NCI-H82 (cell line): ENCODE data around the gene NPIPA7.
"Not testable (repeated sequence)": the region's sequence is repeated elsewhere in the genome, so short reads cannot be mapped to it uniquely, and the experiment has no call there.

Source experiments
- DNase-seq: peaks from one replicate; lab custom pipeline; 2025; lab: John Stamatoyannopoulos, UW

NPIPA7 gene

GRCh38 chr16:16378840-16379239, at the start of gene NPIPA7:
Gene NPIPA7, plus strand, starts transcription at chr16:16379140. Its CDS starts 105 bp downstream, at chr16:16379245.
- not testable (repeated sequence) for DNase-seq

DNA sequence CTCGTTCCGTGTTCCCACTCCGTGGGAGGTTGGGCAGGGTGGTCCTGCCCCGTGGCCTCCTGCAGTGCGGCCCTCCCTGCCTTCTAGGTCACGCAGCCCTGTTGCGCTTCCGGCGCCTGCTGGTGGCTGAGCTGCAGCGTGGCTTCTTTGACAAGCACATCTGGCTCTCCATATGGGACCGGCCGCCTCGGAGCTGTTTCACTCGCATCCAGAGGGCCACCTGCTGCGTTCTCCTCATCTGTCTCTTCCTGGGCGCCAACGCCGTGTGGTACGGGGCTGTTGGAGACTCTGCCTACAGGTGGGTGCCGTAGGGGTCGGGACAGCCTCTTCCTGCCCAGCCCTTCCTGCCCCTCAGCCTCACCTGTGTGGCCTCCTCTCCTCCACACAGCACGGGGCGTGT, 47.5 kb upstream of the NPIPA7 start:
- not testable (repeated sequence) for DNase-seq

DNA sequence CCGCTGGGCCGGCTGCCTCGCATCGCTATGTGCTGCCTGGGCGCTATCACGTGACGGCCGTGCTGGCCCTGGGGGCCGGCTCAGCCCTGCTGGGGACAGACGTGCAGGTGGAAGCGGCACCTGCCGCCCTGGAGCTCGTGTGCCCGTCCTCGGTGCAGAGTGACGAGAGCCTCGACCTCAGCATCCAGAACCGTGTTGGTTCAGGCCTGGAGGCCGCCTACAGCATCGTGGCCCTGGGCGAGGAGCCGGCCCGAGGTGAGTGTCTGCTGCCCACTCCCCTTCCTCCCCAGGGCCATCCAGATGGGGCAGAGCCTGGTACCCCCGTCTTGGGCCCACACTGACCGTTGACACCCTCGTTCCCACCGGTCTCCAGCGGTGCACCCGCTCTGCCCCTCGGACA, 21.4 kb upstream of the NPIPA7 start:
- DNase-seq = not testable (repeated sequence)

DNA sequence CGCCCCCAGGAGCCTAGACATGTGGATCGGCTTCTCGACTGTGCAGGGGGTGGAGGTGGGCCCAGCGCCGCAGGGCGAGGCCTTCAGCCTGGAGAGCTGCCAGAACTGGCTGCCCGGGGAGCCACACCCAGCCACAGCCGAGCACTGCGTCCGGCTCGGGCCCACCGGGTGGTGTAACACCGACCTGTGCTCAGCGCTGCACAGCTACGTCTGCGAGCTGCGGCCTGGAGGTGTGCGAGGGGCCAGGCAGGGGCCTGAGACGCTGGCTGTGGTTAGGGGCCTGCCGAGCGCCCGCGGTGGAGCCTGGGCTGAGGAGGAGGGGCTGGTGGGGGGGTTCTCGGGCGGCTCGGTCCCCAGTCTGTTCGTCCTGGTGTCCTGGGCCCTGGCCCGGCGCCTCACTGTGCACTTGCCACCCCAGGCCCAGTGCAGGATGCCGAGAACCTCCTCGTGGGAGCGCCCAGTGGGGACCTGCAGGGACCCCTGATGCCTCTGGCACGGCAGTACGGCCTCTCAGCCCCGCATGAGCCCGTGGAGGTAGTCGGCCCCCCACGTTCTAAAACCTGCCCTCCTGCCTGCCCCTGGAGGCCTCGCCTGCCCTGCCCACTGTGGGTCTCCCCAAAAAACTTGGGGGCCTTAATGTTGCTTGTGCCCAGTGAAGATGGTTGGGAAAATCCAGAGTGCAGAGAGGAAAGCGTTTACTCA, 20.2 kb upstream of the NPIPA7 start:
- DNase-seq = not testable (repeated sequence)

DNA sequence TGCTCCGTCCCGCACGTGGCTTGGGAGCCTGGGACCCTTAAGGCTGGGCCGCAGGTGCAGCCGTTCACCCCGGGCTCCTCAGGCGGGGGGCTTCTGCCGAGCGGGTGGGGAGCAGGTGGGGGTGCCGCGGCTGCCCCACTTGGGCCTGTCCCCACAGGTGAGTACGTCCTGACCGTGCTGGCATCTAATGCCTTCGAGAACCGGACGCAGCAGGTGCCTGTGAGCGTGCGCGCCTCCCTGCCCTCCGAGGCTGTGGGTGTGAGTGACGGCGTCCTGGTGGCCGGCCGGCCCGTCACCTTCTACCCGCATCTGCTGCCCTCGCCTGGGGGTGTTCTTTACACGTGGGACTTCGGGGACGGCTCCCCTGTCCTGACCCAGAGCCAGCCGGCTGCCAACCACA, 15.3 kb upstream of the NPIPA7 start:
- DNase-seq = not testable (repeated sequence)

GRCh38 chr16:16364100-16364499, 14.8 kb upstream of the NPIPA7 start:
- not testable (repeated sequence) for DNase-seq

- not testable (repeated sequence) for DNase-seq
Observed at GRCh38 chr16:16364701-16365100, 14.2 kb upstream of the NPIPA7 start.

DNA sequence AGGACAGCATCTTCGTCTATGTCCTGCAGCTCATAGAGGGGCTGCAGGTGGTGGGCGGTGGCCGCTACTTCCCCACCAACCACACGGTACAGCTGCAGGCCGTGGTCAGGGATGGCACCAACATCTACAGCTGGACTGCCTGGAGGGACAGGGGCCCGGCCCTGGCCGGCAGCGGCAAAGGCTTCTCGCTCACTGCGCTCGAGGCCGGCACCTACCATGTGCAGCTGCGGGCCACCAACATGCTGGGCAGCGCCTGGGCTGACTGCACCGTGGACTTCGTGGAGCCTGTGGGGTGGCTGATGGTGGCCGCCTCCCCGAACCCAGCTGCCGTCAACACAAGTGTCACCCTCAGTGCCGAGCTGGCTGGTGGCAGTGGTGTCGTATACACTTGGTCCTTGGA, 13.6 kb upstream of the NPIPA7 start:
- not testable (repeated sequence) for DNase-seq

DNA sequence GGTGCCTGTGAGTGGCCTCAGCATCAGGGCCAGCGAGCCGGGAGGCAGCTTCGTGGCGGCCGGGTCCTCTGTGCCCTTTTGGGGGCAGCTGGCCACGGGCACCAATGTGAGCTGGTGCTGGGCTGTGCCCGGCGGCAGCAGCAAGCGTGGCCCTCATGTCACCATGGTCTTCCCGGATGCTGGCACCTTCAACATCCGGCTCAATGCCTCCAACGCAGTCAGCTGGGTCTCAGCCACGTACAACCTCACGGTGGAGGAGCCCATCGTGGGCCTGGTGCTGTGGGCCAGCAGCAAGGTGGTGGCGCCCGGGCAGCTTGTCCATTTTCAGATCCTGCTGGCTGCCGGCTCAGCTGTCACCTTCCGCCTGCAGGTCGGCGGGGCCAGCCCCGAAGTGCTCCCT, 13.1 kb upstream of the NPIPA7 start:
- not testable (repeated sequence) for DNase-seq

- not testable (repeated sequence) for DNase-seq
Observed at GRCh38 chr16:16366552-16367284, 12.2 kb upstream of the NPIPA7 start.

- not testable (repeated sequence) for DNase-seq
Observed at GRCh38 chr16:16367285-16367628, 11.7 kb upstream of the NPIPA7 start.

DNA sequence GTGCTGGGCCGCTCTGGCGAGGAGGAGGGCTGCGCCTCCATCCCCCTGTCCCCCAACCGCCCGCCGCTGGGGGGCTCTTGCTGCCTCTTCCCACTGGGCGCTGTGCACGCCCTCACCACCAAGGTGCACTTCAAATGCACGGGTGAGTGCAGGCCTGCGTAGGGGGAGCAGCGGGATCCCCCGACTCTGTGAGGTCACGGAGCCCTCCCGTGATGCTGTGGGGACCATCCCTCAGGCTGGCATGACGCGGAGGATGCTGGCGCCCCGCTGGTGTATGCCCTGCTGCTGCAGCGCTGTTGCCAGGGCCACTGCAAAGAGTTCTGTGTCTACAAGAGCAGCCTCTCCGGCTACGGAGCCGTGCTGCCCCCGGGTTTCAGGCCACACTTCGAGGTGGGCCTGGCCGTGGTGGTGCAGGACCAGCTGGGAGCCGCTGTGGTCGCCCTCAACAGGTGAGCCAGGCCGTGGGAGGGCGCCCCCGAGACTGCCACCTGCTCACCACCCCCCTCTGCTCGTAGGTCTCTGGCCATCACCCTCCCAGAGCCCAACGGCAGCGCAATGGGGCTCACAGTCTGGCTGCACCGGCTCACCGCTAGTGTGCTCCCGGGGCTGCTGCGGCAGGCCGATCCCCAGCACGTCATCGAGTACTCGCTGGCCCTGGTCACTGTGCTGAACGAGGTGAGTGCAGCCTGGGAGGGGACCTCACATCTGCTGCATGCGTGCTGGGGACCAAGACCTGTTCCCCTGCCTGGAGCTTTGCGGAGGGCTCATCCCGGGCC, 9.7 kb upstream of the NPIPA7 start:
- DNase-seq = not testable (repeated sequence)

GRCh38 chr16:16371136-16371735, 7.7 kb upstream of the NPIPA7 start:
- not testable (repeated sequence) for DNase-seq

GRCh38 chr16:16374192-16374591, 4.7 kb upstream of the NPIPA7 start:
- DNase-seq = not testable (repeated sequence)

GRCh38 chr16:16399685-16400084, 20.7 kb downstream of the NPIPA7 start:
- not testable (repeated sequence) for DNase-seq

GRCh38 chr16:16402333-16402732, 23.4 kb downstream of the NPIPA7 start:
- not testable (repeated sequence) for DNase-seq

DNA sequence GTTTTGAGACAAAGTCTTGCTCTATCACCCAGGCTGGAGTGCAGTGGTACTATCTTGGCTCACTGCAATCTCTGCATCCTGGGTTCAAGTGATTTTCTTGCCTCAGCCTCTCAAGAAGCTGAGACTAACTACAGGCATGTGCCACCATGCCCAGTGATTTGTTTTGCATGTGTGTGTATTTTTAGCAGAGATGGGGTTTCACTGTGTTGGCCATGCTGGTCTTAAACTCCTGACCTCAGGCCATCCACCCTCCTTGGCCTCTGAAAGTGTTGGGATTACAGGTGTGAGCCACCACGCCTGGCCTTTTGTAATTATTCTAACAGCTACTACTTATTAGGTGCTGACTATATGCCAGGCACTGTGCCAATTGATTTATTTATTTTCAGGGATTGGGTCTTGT, 25.3 kb downstream of the NPIPA7 start:
- not testable (repeated sequence) for DNase-seq

DNA sequence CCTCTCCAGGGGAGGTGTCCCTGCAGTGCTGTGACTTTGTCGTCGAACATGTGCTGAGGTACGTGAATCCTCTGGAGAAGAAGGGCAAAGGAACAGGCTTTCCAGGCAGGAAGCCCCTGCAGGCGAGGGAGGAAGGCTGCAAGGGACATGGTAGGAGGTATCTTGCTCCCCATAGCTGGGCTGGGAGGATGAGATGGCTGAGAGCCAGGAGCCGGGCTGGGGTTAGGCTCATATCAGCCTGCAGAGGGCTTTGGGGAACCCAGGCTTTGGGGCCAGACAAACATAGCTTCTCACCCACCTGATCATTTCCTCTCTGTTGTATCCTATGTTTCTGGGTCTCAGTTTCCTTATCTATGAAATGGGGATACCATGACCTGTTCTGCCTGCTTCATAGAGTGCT, 26.5 kb downstream of the NPIPA7 start:
- DNase-seq = not testable (repeated sequence)

DNA sequence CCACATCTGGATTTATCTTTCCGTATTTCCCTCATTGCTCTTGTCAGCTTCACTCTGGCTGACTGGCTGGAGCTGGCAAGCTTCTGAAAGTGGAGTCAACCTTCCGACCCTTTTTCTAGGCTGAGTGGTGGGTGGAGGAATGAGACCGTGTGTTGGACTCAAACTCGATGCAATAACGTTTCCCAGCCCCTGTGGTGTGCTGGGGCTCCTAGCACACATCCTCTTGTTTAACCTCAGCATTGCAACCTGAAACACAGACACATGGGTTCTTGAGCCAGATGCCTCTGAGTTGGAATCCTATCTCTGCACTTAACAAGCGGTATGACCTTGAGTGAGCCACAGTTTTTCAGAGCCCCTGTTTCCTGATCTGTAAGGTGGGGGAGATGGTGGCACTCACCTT, 29.5 kb downstream of the NPIPA7 start:
- DNase-seq = not testable (repeated sequence)

GRCh38 chr16:16413773-16414172, 34.8 kb downstream of the NPIPA7 start:
- not testable (repeated sequence) for DNase-seq

GRCh38 chr16:16417071-16417470, 38.1 kb downstream of the NPIPA7 start:
- DNase-seq = not testable (repeated sequence)

- DNase-seq = not testable (repeated sequence)
Observed at GRCh38 chr16:16417914-16418544, 39.1 kb downstream of the NPIPA7 start.
